Epithelial cell of esophagus (primary cell): ENCODE data around the gene C1QTNF5.

Source experiments
- DNase-seq: peaks from one replicate; pipeline ENCODE4 v3.0.0; 2010; ENCODE audit warnings: low read depth
- H3K4me3 ChIP-seq: 2 replicates; pipeline ENCODE4 v1.5.1; 2011; ENCODE audit warnings: mild to moderate bottlenecking, low read length, control low read depth
- CTCF ChIP-seq: IDR thresholded peaks from 2 replicates; pipeline ENCODE4 v1.5.1; 2011; ENCODE audit warnings: low read depth, mild to moderate bottlenecking, low read length, control low read depth, inconsistent platforms; ENCODE audit not compliant: insufficient read depth; ENCODE audit errors: missing control alignments

The C1QTNF5 gene

GRCh38 chr11:119295178-119295577 lies 45.5 kb downstream of the C1QTNF5 start:
- TF ChIP-seq CTCF = peak; percentile 24
- peak; percentile 53 for DNase-seq
- H3K4me3 ChIP-seq = no peak overlapping the region

GRCh38 chr11:119293461-119293860 lies 47.2 kb downstream of the C1QTNF5 start:
- no peak overlapping the region for H3K4me3 ChIP-seq
- no peak for TF ChIP-seq CTCF
- DNase-seq = no peak

- H3K4me3 ChIP-seq = no peak overlapping the region
- no peak for TF ChIP-seq CTCF
- no peak for DNase-seq
These were observed 49.7 kb downstream of the C1QTNF5 start for GRCh38 chr11:119290894-119291497.
